Calu3 (cell line): ENCODE measurements around the gene PACSIN3. TPM values are rescaled to one million over a fixed set of nuclear protein-coding genes. Genes with fewer than 3 reads are reported as not detected.

Experiments
- BruUV-seq: library from RNA; stranded (reverse); fragments of 400-500 nt; replicated peaks from 2 replicates; lab custom pipeline; 2021; lab: Mats Ljungman, UMichigan
- CTCF ChIA-PET: fragments of 300-600 bp; sonication (Branson Sonifier 250); formaldehyde crosslinking; loops from one replicate; lab custom pipeline; 2022; ENCODE audit warnings: antibody characterized with exemption; lab: Charles Lee
- DNase-seq: peaks from one replicate; pipeline ENCODE4 v3.0.0; 2022
- H3K27ac Mint-ChIP-seq: one replicate; pipeline ENCODE4 v1.8.0; 2022; ENCODE audit warnings: mixed read lengths; ENCODE audit not compliant: unreplicated experiment
- H3K27me3 Mint-ChIP-seq: one replicate; pipeline ENCODE4 v1.8.0; 2022; ENCODE audit warnings: mixed read lengths; ENCODE audit not compliant: unreplicated experiment
- H3K36me3 Mint-ChIP-seq: one replicate; pipeline ENCODE4 v1.8.0; 2022; ENCODE audit warnings: mild to moderate bottlenecking, moderate library complexity, mixed read lengths; ENCODE audit not compliant: insufficient read depth, unreplicated experiment
- H3K4me1 Mint-ChIP-seq: one replicate; pipeline ENCODE4 v1.8.0; 2022; ENCODE audit warnings: mild to moderate bottlenecking, low read depth, mixed read lengths; ENCODE audit not compliant: unreplicated experiment
- H3K4me3 Mint-ChIP-seq: one replicate; pipeline ENCODE4 v1.8.0; 2022; ENCODE audit warnings: mild to moderate bottlenecking, low read depth, moderate library complexity, mixed read lengths; ENCODE audit not compliant: unreplicated experiment
- H3K9me3 Mint-ChIP-seq: one replicate; pipeline ENCODE4 v1.8.0; 2022; ENCODE audit warnings: low read depth, mixed read lengths; ENCODE audit not compliant: unreplicated experiment
- CTCF ChIP-seq: fragments of 200-600 bp; IDR thresholded peaks from one replicate; pipeline ENCODE4 v1.8.0; 2022; ENCODE audit warnings: antibody characterized with exemption; ENCODE audit not compliant: unreplicated experiment
- intact Hi-C: fragments of 100-400 bp; cut with micrococcal nuclease; formaldehyde crosslinking; loops from one replicate; pipeline ENCODE4 v1.10.0; 2022; ENCODE audit not compliant: unreplicated experiment
- total RNA-seq: library from RNA; stranded (reverse); gene quantifications from 2 replicates; pipeline ENCODE4 v1.2.3, GENCODE V29; 2022

PACSIN3 gene
- total RNA-seq, 1 experiment from 2014 or later, result 26.5 TPM

- peak overlapping the region; percentile 16 for H3K27ac Mint-ChIP-seq
- H3K36me3 Mint-ChIP-seq, result peaks cover 14% of the 10 kb centered on the region
- CTCF ChIA-PET, result interaction anchor here (0.5 to 1.6 kb wide), 17 partner anchors 11 to 434 kb away, joined by 3 to 9 read pairs (median 4); no protein-coding TSS in a partner anchor
- peak; percentile 95 for TF ChIP-seq CTCF
- no peaks in the 10 kb centered on the region for H3K27me3 Mint-ChIP-seq
- DNase-seq, result peak; percentile 86
- no peaks in the 10 kb centered on the region for H3K9me3 Mint-ChIP-seq
- intact Hi-C loops, result loop anchor here (1.0 kb wide), 1 partner anchor 264 kb away; no protein-coding TSS in a partner anchor
- no TSS peak for BruUV-seq
- no peak overlapping the region for H3K4me3 Mint-ChIP-seq
- no peaks in the 10 kb centered on the region for H3K4me1 Mint-ChIP-seq
Measured at GRCh38 chr11:47152953-47153950, 33.0 kb downstream of the PACSIN3 start.

- CTCF ChIA-PET, result interaction anchor here (0.6 to 1.6 kb wide), 13 partner anchors 26 to 433 kb away, joined by 3 to 9 read pairs (median 4); no protein-coding TSS in a partner anchor
- Mint-ChIP-seq H3K27ac (no peak overlapping the region), H3K4me1 (no peaks in the 10 kb centered on the region), H3K9me3 (no peaks in the 10 kb centered on the region), H3K4me3 (no peak overlapping the region), H3K27me3 (no peaks in the 10 kb centered on the region), H3K36me3 (peaks cover 9% of the 10 kb centered on the region)
- no peak for DNase-seq
- no peak for TF ChIP-seq CTCF
- BruUV-seq, result no TSS peak
- intact Hi-C loops, result no loop called here
Measured at GRCh38 chr11:47152126-47152952, 33.9 kb downstream of the PACSIN3 start.

- TF ChIP-seq CTCF, result no peak
- Mint-ChIP-seq H3K36me3 (peaks cover 9% of the 10 kb centered on the region), H3K4me1 (no peaks in the 10 kb centered on the region), H3K27me3 (no peaks in the 10 kb centered on the region), H3K4me3 (no peak overlapping the region), H3K9me3 (no peaks in the 10 kb centered on the region), H3K27ac (no peak overlapping the region)
- no TSS peak for BruUV-seq
- CTCF ChIA-PET, result interaction anchor here (0.5 to 0.6 kb wide), 2 partner anchors 103 to 552 kb away, joined by 3 to 6 read pairs; no protein-coding TSS in a partner anchor
- DNase-seq, result no peak
- intact Hi-C loops, result no loop called here
Measured at GRCh38 chr11:47149782-47150181, 36.5 kb downstream of the PACSIN3 start.

GRCh38 chr11:47148903-47149531, 37.2 kb downstream of the PACSIN3 start:
- no peak for DNase-seq
- intact Hi-C loops, result no loop called here
- no peaks in the 10 kb centered on the region for H3K4me1 Mint-ChIP-seq
- H3K27me3 Mint-ChIP-seq, result no peaks in the 10 kb centered on the region
- peaks cover 5% of the 10 kb centered on the region for H3K36me3 Mint-ChIP-seq
- no peak overlapping the region for H3K27ac Mint-ChIP-seq
- no peak for TF ChIP-seq CTCF
- no peaks in the 10 kb centered on the region for H3K9me3 Mint-ChIP-seq
- CTCF ChIA-PET, result interaction anchor here (0.6 kb wide), 1 partner anchor 551 kb away, joined by 6 read pairs; no protein-coding TSS in a partner anchor
- no TSS peak for BruUV-seq
- no peak overlapping the region for H3K4me3 Mint-ChIP-seq
